ENCODE results near the gene APLF. TPM values are rescaled to one million over a fixed set of nuclear protein-coding genes. Genes with fewer than 3 reads are reported as not detected.

APLF gene
- total and polyA plus RNA-seq, 10 of the 15 experiments (the other 5 are each of a cell fraction or from before 2014, with no cell fraction given) = 0.66 to 2.8 (median 1.8) TPM

- peak; percentile 86 for TF ChIP-seq MLLT1 (IDR thresholded peaks at IDR 0.05)
- TF ChIP-seq MYC (IDR thresholded peaks at IDR 0.05; ENCODE audit: insufficient read depth, insufficient read length, insufficient replicate concordance, low read length, severe bottlenecking) = no peak
- TF ChIP-seq JUNB (IDR thresholded peaks at IDR 0.05) = peak; percentile 56
- peak; percentile 99 for TF ChIP-seq SMC3 (IDR thresholded peaks at IDR 0.05; ENCODE audit: borderline replicate concordance, low read length)
- TF ChIP-seq SIX5 (IDR thresholded peaks at IDR 0.05; ENCODE audit: low read depth, low read length, severe bottlenecking) = peak; percentile 17
- TF ChIP-seq MYB (IDR thresholded peaks at IDR 0.05; ENCODE audit: borderline replicate concordance, low read depth, low read length) = no peak
- peak; percentile 57; the same call in 1 of the 2 replicates for TF ChIP-seq GATAD2B (conservative IDR thresholded peaks at IDR 0.05; ENCODE audit: low read depth)
- peak; percentile 76 to 93 (median 89) for TF ChIP-seq CTCF (IDR thresholded peaks at IDR 0.05 in 2 of 3, conservative IDR thresholded peaks at IDR 0.05 in 1 of 3; ENCODE audit: control insufficient read depth in 2 of 3, extremely low read depth in 1 of 3, insufficient read depth in 1 of 3, low read depth in 3 of 3, low read length in 3 of 3)
- TF ChIP-seq KDM1A (IDR thresholded peaks at IDR 0.05; ENCODE audit: borderline replicate concordance) = no peak
- TF ChIP-seq ESRRA (IDR thresholded peaks at IDR 0.05; ENCODE audit: low read length) = peak; percentile 41; the same call in 1 of the 2 replicates
- peak; percentile 42 for TF ChIP-seq KLF5 (IDR thresholded peaks at IDR 0.05; ENCODE audit: partially characterized antibody)
- TF ChIP-seq ZNF24 (IDR thresholded peaks at IDR 0.05) = peak; percentile 84
- peak; percentile 61; the same call in 1 of the 2 replicates for TF ChIP-seq CHD2 (IDR thresholded peaks at IDR 0.05; ENCODE audit: borderline replicate concordance, low read depth, low read length)
- TF ChIP-seq YBX1 (IDR thresholded peaks at IDR 0.05) = no peak
- TF ChIP-seq CBX3 (IDR thresholded peaks at IDR 0.05; ENCODE audit: borderline replicate concordance, low read depth) = no peak
- peak; percentile 37; the same call in 1 of the 2 replicates for TF ChIP-seq BMI1 (IDR thresholded peaks at IDR 0.05; ENCODE audit: borderline replicate concordance)
- TF ChIP-seq STAT3 (IDR thresholded peaks at IDR 0.05; ENCODE audit: low read depth, low read length) = no peak
- peak in 1 of 2 experiments; percentile 73; a peak in 1 of 3 replicates for TF ChIP-seq EGR1 (IDR thresholded peaks at IDR 0.05; ENCODE audit: borderline replicate concordance in 1 of 2, low read depth in 2 of 2, low read length in 2 of 2)
- TF ChIP-seq PBX3 (IDR thresholded peaks at IDR 0.05; ENCODE audit: insufficient replicate concordance, low read depth, low read length) = no peak
- no peak for TF ChIP-seq TAF1 (IDR thresholded peaks at IDR 0.05; ENCODE audit: borderline replicate concordance, low read depth, low read length)
- TF ChIP-seq BHLHE40 (IDR thresholded peaks at IDR 0.05; ENCODE audit: borderline replicate concordance in 1 of 2, low read depth in 2 of 2, low read length in 1 of 2) = peak; percentile 59 to 71; a peak in 3 of 4 replicates
- peak; percentile 86 to 87 for TF ChIP-seq IKZF2 (IDR thresholded peaks at IDR 0.05)
- peak; percentile 86 for TF ChIP-seq IKZF1 (conservative IDR thresholded peaks at IDR 0.05)
- no peak for TF ChIP-seq SUZ12 (IDR thresholded peaks at IDR 0.05; ENCODE audit: unreplicated experiment)
- TF ChIP-seq ZZZ3 (IDR thresholded peaks at IDR 0.05; ENCODE audit: control insufficient read depth, insufficient read length, low read depth) = no peak
- TF ChIP-seq POLR2AphosphoS5 (IDR thresholded peaks at IDR 0.05; ENCODE audit: low read length) = no peak
These were observed 26.0 kb upstream of the APLF start (continued) for GRCh38 chr2:68441179-68441993.

Measured in GM12878 (cell line).